HEK293 (cell line): ENCODE data around the gene OTUB1.

Experiments used
- CTCF ChIA-PET: fragments of 350-600 bp; formaldehyde crosslinking; extraction: SDS; loops from one replicate; lab custom pipeline; 2021; ENCODE audit warnings: antibody characterized with exemption; lab: Yijun Ruan, JAX
- POLR2A ChIA-PET: fragments of 300-600 bp; formaldehyde crosslinking; extraction: SDS; loops from one replicate; lab custom pipeline; 2020; ENCODE audit warnings: antibody characterized with exemption, inconsistent platforms; lab: Yijun Ruan, JAX
- H3K27ac ChIP-seq: fragments of 200-500 bp; sonication (Bioruptor generic); 2 replicates; pipeline ENCODE4 v1.5.1; 2014; ENCODE audit warnings: low read depth, low read length, control low read depth, inconsistent platforms; ENCODE audit errors: extremely low read depth
- H3K36me3 ChIP-seq, 2 experiments: fragments of 200-500 bp in 1 of 2; sonication (Bioruptor generic) in 1 of 2; 1 replicate in 1 of 2; 2 replicates in 1 of 2; pipeline ENCODE4 v1.5.1; 2014 to 2017; ENCODE audit warnings: inconsistent platforms in 2 of 2, low read length in 2 of 2; ENCODE audit not compliant: control insufficient read depth in 2 of 2, insufficient read depth in 1 of 2
- H3K4me1 ChIP-seq: fragments of 200-500 bp; sonication (Bioruptor generic); 2 replicates; pipeline ENCODE4 v1.5.1; 2014; ENCODE audit warnings: mild to moderate bottlenecking, low read length, inconsistent platforms; ENCODE audit not compliant: control insufficient read depth, insufficient read depth
- H3K4me3 ChIP-seq: 2 replicates; pipeline ENCODE4 v1.5.1; 2011; ENCODE audit warnings: low read depth, mild to moderate bottlenecking, control low read depth, low read length, moderate library complexity
- H3K9me3 ChIP-seq: fragments of 200-500 bp; sonication (Bioruptor generic); 2 replicates; pipeline ENCODE4 v1.5.1; 2014; ENCODE audit warnings: low read depth, low read length, inconsistent platforms; ENCODE audit not compliant: control insufficient read depth, insufficient read depth
- BCL11A ChIP-seq: fragments of 450-650 bp; formaldehyde crosslinking; IDR thresholded peaks from 2 replicates; pipeline ENCODE4 v1.5.1; 2016; ENCODE audit warnings: low read depth, missing biosample characterization, missing genetic modification characterization
- GLIS1 ChIP-seq: fragments of 450-650 bp; formaldehyde crosslinking; IDR thresholded peaks from 2 replicates; pipeline ENCODE4 v1.5.1; 2016; ENCODE audit warnings: missing biosample characterization, missing genetic modification characterization
- KLF16 ChIP-seq: fragments of 450-650 bp; formaldehyde crosslinking; IDR thresholded peaks from 2 replicates; pipeline ENCODE4 v1.5.1; 2017; ENCODE audit warnings: missing biosample characterization, missing genetic modification characterization
- SP2 ChIP-seq: fragments of 450-650 bp; formaldehyde crosslinking; IDR thresholded peaks from 2 replicates; pipeline ENCODE4 v1.5.1; 2016; ENCODE audit warnings: missing biosample characterization, missing genetic modification characterization
- ZBTB17 ChIP-seq: fragments of 450-650 bp; formaldehyde crosslinking; IDR thresholded peaks from 2 replicates; pipeline ENCODE4 v1.5.1; 2016; ENCODE audit warnings: missing biosample characterization, missing genetic modification characterization
- ZIC2 ChIP-seq: fragments of 450-650 bp; formaldehyde crosslinking; IDR thresholded peaks from 2 replicates; pipeline ENCODE4 v1.5.1; 2016; ENCODE audit warnings: missing biosample characterization, missing genetic modification characterization
- ZNF10 ChIP-seq: fragments of 450-650 bp; formaldehyde crosslinking; IDR thresholded peaks from 2 replicates; pipeline ENCODE4 v1.5.1; 2017; ENCODE audit warnings: missing biosample characterization, missing genetic modification characterization
- ZNF146 ChIP-seq: fragments of 450-650 bp; formaldehyde crosslinking; IDR thresholded peaks from 2 replicates; pipeline ENCODE4 v1.5.1; 2016; ENCODE audit warnings: missing biosample characterization, missing genetic modification characterization
- ZNF169 ChIP-seq: fragments of 450-650 bp; formaldehyde crosslinking; IDR thresholded peaks from 2 replicates; pipeline ENCODE4 v1.5.1; 2016; ENCODE audit warnings: missing biosample characterization, missing genetic modification characterization
- ZNF280C ChIP-seq: fragments of 450-650 bp; formaldehyde crosslinking; IDR thresholded peaks from 2 replicates; pipeline ENCODE4 v1.5.1; 2016; ENCODE audit warnings: missing biosample characterization, missing genetic modification characterization
- ZNF398 ChIP-seq: fragments of 450-650 bp; formaldehyde crosslinking; IDR thresholded peaks from 2 replicates; pipeline ENCODE4 v1.5.1; 2017; ENCODE audit warnings: missing biosample characterization, missing genetic modification characterization
- ZNF473 ChIP-seq: fragments of 450-650 bp; formaldehyde crosslinking; IDR thresholded peaks from 2 replicates; pipeline ENCODE4 v1.5.1; 2017; ENCODE audit warnings: missing biosample characterization, missing genetic modification characterization
- ZNF501 ChIP-seq: fragments of 450-650 bp; formaldehyde crosslinking; IDR thresholded peaks from 2 replicates; pipeline ENCODE4 v1.5.1; 2016; ENCODE audit warnings: missing biosample characterization, missing genetic modification characterization
- ZNF791 ChIP-seq: fragments of 450-650 bp; formaldehyde crosslinking; IDR thresholded peaks from 2 replicates; pipeline ENCODE4 v1.5.1; 2016; ENCODE audit warnings: missing biosample characterization, missing genetic modification characterization
- ZSCAN23 ChIP-seq: fragments of 450-650 bp; formaldehyde crosslinking; IDR thresholded peaks from 2 replicates; pipeline ENCODE4 v1.5.1; 2016; ENCODE audit warnings: missing biosample characterization, missing genetic modification characterization
- ZSCAN4 ChIP-seq: fragments of 450-650 bp; formaldehyde crosslinking; IDR thresholded peaks from 2 replicates; pipeline ENCODE4 v1.5.1; 2017; ENCODE audit warnings: missing biosample characterization, missing genetic modification characterization
- TF ChIP-seq, protein P1 (sequence below): fragments of 450-650 bp; formaldehyde crosslinking; IDR thresholded peaks from 2 replicates; pipeline ENCODE4 v1.5.1; 2016; ENCODE audit warnings: missing biosample characterization, missing genetic modification characterization
- TF ChIP-seq, protein P2 (sequence below): IDR thresholded peaks from 2 replicates; pipeline ENCODE4 v1.6.1; 2011; ENCODE audit warnings: mild to moderate bottlenecking, low read depth, low read length, borderline replicate concordance

The OTUB1 gene

GRCh38 chr11:64011371-64011770 is 25.1 kb downstream of the OTUB1 start:
- H3K4me1 ChIP-seq = no peaks in the 10 kb centered on the region
- no peak overlapping the region for H3K4me3 ChIP-seq
- ChIA-PET POLR2A (no interaction called here), CTCF (no interaction called here)
- TF ChIP-seq ZNF169 (tag by site-specific recombination) = no peak
- TF ChIP-seq ZSCAN23 (tag by site-specific recombination) = no peak
- TF ChIP-seq, protein P1, sequence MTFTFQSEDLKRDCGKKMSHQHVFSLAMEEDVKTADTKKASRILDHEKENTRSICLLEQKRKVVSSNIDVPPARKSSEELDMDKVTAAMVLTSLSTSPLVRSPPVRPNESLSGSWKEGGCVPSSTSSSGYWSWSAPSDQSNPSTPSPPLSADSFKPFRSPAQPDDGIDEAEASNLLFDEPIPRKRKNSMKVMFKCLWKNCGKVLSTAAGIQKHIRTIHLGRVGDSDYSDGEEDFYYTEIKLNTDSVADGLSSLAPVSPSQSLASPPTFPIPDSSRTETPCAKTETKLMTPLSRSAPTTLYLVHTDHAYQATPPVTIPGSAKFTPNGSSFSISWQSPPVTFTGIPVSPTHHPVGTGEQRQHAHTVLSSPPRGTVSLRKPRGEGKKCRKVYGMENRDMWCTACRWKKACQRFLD = no peak
- no peak for TF ChIP-seq KLF16 (tag by site-specific recombination)
- TF ChIP-seq ZSCAN4 (tag by site-specific recombination) = no peak
- TF ChIP-seq, protein P2, sequence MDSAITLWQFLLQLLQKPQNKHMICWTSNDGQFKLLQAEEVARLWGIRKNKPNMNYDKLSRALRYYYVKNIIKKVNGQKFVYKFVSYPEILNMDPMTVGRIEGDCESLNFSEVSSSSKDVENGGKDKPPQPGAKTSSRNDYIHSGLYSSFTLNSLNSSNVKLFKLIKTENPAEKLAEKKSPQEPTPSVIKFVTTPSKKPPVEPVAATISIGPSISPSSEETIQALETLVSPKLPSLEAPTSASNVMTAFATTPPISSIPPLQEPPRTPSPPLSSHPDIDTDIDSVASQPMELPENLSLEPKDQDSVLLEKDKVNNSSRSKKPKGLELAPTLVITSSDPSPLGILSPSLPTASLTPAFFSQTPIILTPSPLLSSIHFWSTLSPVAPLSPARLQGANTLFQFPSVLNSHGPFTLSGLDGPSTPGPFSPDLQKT = no peak
- no peak for TF ChIP-seq ZNF146 (tag by site-specific recombination)
- no peak for TF ChIP-seq ZNF280C (tag by site-specific recombination)
- no peak for TF ChIP-seq ZNF501 (tag by site-specific recombination)
- no peak for TF ChIP-seq GLIS1 (tag by site-specific recombination)
- no peak for TF ChIP-seq ZNF10 (tag by site-specific recombination)
- no peak for TF ChIP-seq ZNF473 (tag by site-specific recombination)
- H3K9me3 ChIP-seq = no peaks in the 10 kb centered on the region
- no peak overlapping the region for H3K27ac ChIP-seq
- no peaks in the 10 kb centered on the region for H3K36me3 ChIP-seq

DNA sequence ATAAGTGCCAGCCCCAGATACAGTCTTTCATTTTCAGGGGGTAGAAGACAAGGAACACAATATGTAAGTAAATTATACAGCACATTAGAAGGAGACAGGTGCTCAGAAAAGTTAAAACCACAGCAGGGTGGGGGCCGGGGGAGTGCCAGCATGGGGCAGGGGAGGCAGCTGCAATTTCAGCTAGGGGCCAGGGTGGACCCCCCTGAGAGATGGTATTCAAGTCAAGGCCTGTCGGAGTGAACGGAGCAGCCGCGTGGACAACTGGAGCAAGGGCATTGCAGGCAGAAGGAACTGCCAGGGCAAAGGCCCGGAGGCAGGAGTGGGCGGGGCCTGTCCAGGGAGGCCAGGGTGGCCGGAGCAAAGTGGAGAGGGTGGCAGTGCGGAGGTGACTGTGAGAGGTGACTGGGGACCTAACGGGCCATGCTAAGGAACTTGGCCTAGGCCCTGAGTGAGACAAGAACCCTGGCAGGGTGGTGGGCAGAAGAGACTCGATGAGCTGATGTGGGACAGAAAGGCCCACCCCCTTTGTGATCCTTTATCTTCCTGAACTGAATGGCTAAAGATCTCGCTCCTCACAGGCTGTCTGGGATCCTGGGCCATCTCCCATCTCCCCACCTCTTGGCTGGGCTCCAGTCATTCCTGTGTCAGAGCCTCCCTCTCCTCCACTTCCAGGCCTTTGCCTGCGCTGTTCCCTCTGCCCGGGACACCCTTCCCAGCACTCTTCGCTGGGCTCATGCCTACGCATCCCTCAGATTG is 27.1 kb downstream of the OTUB1 start:
- peak; percentile 28; the same call in 1 of the 2 replicates for TF ChIP-seq ZIC2 (tag by site-specific recombination)
- no peak for TF ChIP-seq ZNF791 (tag by site-specific recombination)
- peak; percentile 45; the same call in 1 of the 2 replicates for TF ChIP-seq GLIS1 (tag by site-specific recombination)
- peak; percentile 34; the same call in 1 of the 2 replicates for TF ChIP-seq ZBTB17 (tag by site-specific recombination)
- TF ChIP-seq SP2 = peak; percentile 21; the same call in 1 of the 2 replicates
- CTCF ChIA-PET = no interaction called here
- no peaks in the 10 kb centered on the region for H3K9me3 ChIP-seq
- POLR2A ChIA-PET = no interaction called here
- H3K27ac ChIP-seq = no peak overlapping the region
- H3K4me3 ChIP-seq = no peak overlapping the region
- no peaks in the 10 kb centered on the region for H3K4me1 ChIP-seq
- no peaks in the 10 kb centered on the region for H3K36me3 ChIP-seq

DNA sequence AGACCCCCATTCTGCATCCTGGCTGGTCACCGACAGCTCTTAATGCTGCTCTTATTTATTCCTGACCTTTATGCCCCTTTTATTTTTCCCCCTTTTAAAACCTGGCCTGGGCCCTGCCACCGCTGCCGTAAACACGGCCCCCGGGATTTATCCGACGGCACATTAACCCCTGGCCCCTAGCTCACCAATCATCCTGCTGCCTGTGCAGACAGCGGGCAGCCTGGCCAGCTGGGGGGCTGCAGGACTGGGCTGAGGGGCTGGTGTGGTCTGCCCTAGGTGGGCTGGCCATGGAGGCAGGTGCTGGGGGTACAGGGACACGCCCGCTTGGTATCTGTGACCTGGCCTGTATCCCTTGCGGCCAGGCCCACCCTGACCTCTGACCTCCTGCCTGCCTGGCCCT is 28.1 kb downstream of the OTUB1 start:
- H3K4me1 ChIP-seq = no peaks in the 10 kb centered on the region
- ChIA-PET CTCF (no interaction called here), POLR2A (no interaction called here)

More for the DNA sequence above, 28.1 kb downstream of the OTUB1 start:
- H3K9me3 ChIP-seq = no peaks in the 10 kb centered on the region
- H3K36me3 ChIP-seq = no peaks in the 10 kb centered on the region
- TF ChIP-seq ZNF398 (tag by site-specific recombination) (no peak), BCL11A (0 out of 2 replicates have a peak, but pooled peaks have one; percentile 40)
- H3K4me3 ChIP-seq = no peak overlapping the region
- no peak overlapping the region for H3K27ac ChIP-seq
